Ovary (tissue), 3 donors: ENCODE measurements around the gene AQP3.

Experiments
- POLR2A ChIP-seq: fragments of 450-650 bp; IDR thresholded peaks from one replicate; pipeline ENCODE4 v1.6.1; 2017; ENCODE audit warnings: antibody characterized with exemption, mild to moderate bottlenecking, moderate library complexity
- TF ChIP-seq, protein P1 (sequence below), 3 donors: fragments of 450-650 bp in 2 of 3; fragments of 200-600 bp in 1 of 3; IDR thresholded peaks; one replicate each; pipeline versions ENCODE4 v1.5.1 to v1.8.0; 2016 to 2022; ENCODE audit warnings: antibody characterized with exemption in 3 of 3, mild to moderate bottlenecking in 1 of 3
- donor health status: DM: no; HTN: no; CAD: no.

DNA sequence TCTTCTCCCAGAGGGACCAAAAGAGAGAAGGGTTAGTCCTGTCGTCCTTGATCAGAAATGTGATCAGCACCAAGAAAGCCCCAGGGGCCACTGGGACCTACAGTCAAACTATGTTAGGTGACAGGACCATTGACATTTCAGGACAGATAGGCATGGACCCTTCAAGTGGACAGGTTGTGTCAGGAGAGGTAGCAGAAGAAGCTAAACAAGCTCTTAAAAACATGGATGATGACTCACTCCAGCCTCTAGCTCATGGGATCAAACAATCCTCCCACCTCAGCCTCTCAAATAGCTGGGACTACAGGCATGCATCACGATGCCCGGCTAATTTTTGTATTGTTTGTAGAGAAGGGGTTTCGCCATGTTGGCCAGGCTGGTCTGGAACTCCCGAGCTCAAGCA, 2.3 kb upstream of the AQP3 start:
- no peak for TF ChIP-seq POLR2A
- TF ChIP-seq, protein P1, sequence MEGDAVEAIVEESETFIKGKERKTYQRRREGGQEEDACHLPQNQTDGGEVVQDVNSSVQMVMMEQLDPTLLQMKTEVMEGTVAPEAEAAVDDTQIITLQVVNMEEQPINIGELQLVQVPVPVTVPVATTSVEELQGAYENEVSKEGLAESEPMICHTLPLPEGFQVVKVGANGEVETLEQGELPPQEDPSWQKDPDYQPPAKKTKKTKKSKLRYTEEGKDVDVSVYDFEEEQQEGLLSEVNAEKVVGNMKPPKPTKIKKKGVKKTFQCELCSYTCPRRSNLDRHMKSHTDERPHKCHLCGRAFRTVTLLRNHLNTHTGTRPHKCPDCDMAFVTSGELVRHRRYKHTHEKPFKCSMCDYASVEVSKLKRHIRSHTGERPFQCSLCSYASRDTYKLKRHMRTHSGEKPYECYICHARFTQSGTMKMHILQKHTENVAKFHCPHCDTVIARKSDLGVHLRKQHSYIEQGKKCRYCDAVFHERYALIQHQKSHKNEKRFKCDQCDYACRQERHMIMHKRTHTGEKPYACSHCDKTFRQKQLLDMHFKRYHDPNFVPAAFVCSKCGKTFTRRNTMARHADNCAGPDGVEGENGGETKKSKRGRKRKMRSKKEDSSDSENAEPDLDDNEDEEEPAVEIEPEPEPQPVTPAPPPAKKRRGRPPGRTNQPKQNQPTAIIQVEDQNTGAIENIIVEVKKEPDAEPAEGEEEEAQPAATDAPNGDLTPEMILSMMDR (IDR thresholded peaks at IDR 0.05): no peak
